Tongue (tissue), 2 donors: ENCODE data around the gene MCM3AP. TPM values are rescaled to one million over a fixed set of nuclear protein-coding genes. Genes with fewer than 3 reads are reported as not detected.

Experiments used
- DNase-seq: peaks from one replicate; pipeline ENCODE4 v3.0.0-alpha.2; 2015
- total RNA-seq: library from RNA; depleted of rRNA; stranded (reverse); fragments of >200 nt; gene quantifications from one replicate; pipeline ENCODE4 v1.2.3, GENCODE V29; 2014

The MCM3AP gene
- 89.7 TPM for total RNA-seq

GRCh38 chr21:46285206-46285661 lies at the start of gene MCM3AP:
Gene MCM3AP (minus strand): TSS chr21:46285611. CDS start chr21:46285286, 325 bp downstream.
- DNase-seq: no peak

GRCh38 chr21:46334351-46335140 lies 49.1 kb upstream of the MCM3AP start:
- no peak for DNase-seq

- no peak for DNase-seq
These were observed 44.4 kb upstream of the MCM3AP start for GRCh38 chr21:46329796-46330195.

DNA sequence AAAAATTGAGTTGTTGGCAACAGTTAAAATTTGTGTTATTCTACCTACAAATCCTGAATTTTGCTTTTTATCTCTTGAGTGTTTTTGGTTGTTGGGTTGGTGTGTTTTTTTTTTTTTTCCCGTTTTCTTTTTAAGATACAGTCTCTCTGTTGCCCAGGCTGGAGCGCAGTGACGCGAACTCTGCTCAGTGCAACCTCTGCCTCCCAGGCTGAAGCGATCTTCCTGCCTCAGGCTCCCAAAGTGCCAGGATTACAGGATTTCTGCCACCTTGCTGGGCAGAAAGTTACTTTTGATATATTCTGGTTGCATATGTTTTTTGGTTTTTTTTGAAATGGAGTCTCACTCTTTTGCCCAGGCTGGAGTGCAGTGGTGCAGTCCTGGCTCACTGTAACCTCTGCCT lies 42.7 kb upstream of the MCM3AP start:
- DNase-seq: no peak

DNA sequence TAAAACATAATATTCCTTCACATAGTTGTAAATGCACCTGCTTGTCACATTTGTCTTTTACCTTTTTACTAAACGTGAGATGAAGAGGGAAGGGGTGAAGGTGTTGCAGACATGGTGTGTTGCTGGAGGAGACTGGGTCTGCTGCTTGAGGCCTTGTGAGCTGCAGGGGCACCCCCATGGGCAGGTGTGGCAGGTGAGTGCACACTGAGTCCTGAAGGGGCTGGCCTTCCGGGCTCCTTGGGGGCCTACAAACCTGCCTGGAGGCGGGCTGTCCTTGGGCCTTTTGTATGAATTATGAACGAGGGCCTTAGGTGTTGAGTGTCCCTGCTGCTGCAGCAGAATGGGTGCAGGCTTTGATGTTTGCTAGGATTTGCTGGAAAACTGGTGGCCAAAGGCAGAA lies 42.3 kb upstream of the MCM3AP start:
- DNase-seq: no peak

DNA sequence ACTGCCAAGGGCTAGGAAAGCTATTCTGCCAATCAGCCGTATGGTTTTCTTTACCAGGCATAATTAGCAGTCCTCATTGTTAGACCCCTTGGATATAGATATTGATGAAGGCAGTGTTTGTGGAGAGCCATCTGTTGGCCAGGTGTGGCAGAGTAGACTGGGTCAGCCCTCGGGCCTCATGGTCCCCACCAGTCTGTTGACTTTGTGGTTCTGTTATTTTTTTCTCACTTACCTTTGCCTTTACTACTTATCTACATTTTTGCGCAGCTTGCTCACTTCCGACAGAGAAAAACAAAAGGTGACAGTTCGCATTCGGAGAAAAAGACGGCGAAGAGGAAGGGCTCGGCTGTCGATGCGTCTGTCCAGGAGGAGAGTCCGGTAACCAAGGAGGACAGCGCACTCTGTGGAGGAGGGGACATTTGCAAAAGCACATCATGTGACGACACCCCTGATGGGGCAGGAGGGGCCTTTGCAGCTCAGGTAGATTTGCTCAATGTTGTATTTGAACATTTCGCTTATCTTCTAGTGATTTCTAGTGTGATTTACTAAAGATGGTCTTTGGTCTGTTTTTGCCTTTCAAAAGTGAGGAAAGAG lies 40.8 kb upstream of the MCM3AP start:
- DNase-seq: no peak

DNA sequence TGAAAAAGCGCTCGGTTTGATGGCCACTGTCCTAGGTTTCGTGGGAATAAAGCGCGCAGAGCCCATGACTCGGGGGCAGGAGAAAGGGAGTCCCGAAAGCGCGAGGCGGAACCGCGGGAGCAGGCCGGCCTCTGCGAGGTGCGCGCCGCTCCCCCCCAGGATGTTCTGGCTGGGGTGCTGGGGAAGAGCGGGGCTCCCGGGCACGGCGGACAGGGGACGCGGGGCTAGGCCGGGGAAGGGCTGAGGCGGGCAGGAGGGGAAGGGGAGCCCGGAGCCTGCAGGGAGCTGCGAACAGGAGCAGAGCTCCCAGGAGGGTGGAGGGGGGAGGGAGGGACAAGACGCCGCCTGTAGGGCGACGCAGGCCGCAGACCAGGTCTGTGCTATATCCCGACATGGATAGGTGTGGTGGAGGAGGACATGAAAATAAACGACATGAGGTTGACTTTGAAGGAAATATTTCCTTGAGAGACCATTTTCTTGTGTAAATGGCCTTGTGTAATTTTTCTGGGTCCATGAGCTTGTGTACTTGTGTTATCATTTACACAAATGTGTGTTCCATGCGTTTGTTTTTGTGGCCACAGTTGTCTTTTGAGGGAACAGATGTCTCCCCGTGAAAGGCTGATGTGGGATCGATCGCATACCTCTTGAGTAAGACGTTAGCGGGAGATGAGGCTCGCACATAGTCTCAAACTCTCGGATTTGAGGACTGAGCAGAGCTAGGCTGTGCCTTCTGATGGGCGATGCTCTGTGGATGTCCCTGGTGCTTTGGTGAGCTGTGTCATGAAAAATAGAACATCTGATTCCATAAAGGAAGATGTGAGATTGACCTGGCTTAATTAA lies 39.9 kb upstream of the MCM3AP start:
- peak; percentile 53 for DNase-seq

DNA sequence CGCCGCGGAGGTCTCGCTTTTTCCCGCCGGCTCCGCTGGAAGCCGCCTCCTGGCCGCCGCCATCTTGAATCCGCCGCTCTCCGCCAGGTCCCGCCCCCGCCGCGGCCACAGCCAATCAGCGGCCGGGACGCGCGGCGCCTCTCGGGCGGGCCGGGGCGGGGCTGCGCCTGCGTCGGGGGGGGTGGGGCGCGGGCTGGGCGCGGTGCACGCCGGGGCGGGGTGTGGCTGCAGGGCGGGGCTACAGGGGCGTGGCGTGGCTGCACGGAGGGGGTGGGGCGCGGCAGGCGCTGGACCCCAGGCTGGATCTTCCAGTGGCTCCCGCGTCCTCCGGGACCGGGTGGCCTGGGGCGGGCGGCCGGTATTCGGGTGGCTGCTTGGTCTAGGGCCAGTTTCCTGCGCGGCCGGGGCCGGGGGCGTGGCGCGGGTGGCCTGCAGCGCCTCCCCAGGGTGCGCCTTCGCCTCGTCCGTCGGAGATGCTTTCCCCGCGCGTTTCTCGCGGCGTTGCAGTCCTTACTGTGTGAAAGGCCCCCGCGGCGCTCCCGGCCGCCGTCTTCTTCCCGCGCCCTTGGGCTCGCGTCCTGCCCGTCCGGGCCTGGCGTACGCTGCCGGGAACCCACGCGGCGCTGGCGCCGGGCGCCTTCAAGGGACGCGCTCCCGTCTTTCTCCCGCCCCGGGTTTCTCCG lies 39.1 kb upstream of the MCM3AP start:
- peak; percentile 95 for DNase-seq

- peak; percentile 99 for DNase-seq
These were observed 38.4 kb upstream of the MCM3AP start, which contains the start of the genes C21orf58 and PCNT for GRCh38 chr21:46323710-46324389. Gene C21orf58 (minus strand): TSS chr21:46323870. CDS start chr21:46322738, 1,132 bp downstream. Gene PCNT (plus strand): TSS chr21:46324156. CDS start chr21:46324229, 73 bp downstream.

GRCh38 chr21:46323227-46323709 lies 37.9 kb upstream of the MCM3AP start:
- peak; percentile 32 for DNase-seq

DNA sequence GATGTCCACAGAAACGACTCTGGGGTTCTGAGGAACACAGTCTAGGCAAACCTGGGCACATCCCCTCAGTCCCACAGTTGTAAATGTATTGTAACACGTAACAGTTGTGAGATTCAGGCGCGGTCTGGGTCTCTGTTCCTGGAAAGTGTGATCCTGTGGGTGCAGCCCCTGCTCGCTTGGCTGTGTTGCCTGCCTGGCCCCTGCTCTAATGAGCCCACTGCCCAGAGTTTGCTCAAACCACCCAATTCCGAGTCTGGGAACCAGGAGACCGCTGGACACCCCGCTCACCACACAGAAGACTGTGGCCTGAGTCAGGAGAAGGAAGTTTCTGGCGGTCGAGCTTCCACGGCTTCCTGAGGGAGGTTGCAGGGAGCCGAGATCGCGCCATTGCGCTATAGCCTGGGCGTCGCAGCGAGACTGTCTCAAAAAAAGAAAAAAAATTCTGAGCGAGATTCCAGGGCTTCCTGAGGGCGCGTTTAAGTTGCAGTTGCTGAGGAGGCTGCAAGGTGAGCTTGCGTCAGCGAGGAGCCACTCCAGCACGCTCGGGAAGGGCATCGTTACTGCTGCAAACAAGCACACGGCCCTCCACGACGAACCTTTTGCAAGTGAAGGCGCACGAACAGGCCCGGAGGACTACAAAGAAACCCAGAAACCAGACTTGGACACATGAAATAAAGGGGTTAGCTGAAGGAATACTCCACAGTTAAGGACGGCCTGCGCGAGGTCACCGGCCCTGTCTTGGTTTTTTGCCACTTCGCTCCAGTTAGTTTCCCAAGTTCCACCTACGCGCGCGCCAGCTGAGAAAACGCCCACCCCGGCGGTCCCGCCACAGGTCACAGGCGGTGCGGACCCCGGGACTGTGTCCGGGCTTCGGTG lies 37.2 kb upstream of the MCM3AP start:
- DNase-seq: peak; percentile 11

DNA sequence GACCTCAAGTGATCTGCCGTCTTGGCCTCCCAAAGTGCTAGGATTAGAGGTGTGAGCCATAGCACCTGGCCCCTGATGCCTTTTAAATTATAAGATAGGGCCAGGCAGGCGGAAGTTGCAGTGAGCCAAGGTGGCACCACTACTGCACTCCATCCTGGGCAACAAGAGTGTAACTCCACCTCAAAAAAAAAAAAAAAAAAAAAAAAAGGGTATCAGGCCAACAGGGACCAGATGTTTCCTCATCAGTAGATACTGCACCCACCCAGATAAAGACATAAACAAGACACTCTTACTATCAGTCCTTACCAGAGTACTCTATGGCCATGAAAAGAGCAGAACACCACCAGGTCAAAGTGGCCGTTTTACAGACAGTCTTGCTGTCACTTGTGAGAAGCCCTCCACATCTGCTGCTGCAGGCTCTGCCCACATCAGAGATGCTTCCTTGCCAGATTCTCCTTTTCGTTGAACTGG lies 35.0 kb upstream of the MCM3AP start:
- no peak for DNase-seq

GRCh38 chr21:46319186-46319585 lies 33.8 kb upstream of the MCM3AP start:
- no peak for DNase-seq

GRCh38 chr21:46318464-46318845 lies 33.0 kb upstream of the MCM3AP start:
- no peak for DNase-seq

GRCh38 chr21:46317710-46318463 lies 32.5 kb upstream of the MCM3AP start:
- no peak for DNase-seq

DNA sequence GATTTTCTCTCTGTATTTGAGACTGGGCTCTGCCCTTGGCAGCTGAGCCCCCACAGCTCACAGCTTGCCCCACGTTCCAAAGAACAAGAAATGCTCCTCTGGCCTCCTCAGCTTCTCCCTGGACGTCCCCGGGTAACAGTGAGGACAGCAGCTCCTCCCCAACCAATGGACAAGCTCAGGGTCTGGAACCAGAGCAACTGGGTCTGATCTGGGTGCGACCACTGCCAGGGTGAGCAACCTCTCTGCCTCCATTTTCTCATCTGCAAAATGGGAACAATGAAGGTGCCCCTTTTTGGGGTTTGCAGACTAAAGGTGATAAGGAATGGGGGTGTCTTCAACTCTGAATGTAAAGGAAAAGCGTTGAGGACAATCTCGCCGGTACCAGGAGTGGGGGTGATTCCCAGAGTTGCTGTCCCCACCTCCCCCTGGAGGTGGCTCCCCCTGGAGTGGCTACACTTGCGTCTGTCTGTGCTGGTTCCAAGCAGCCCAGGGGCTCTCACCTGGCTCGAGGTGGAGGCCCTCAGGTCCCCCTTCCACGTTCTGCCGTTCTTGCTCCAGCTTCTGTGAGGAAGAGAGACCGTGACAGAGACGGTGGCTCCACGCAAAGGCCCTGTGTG lies 31.4 kb upstream of the MCM3AP start:
- DNase-seq: no peak

DNA sequence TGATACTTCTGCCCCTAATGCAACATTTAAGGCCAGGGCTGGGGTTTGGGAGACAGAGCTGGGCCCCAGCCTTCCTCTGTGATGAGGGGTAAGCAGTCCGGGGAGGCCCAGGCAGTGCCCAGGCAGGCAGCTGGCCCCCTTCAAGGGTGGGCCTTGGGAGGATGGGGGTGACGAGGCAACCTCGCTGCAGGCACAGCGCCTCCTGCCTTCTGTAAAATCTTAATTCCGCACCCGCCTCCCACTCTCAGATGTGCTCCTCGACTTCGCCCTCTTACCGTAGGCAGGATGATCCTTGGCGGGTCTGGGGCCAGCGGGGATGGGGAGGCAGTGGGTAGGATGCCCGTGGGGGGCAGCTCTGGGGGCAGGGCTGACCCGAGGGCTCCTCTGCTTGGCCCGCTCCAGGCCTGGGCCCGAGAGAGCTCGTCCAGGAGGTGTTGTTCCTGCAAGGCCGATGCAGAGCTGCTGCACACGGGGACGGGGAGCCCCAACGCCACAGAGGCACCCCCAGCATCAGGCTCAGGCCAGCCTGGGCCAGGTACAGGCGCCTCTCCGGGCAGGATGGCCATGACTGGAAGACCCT lies 29.1 kb upstream of the MCM3AP start:
- DNase-seq: no peak

DNA sequence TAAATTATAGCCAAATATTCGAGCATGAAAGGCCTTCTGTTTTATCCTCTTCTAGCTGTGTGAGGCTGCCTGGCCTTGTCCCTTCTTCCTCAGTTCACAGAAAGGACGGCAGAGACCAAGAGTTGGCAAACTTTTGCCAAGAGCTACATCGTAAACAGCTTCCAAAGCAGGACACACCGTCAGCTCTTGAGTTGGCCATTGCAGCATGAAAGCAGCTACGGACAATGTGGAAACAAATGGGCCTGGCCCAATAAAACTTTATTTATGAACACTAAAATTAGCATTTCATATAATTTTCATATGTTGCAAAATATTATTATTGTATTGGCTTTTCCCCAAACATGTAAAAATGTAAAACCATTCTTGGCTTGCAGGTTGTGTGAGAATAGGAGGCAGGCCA lies 27.5 kb upstream of the MCM3AP start:
- no peak for DNase-seq

- no peak for DNase-seq
These were observed 26.2 kb upstream of the MCM3AP start for GRCh38 chr21:46311568-46311967.
